Measurements from ENCODE around the gene SRGAP1.

Gene SRGAP1

DNA sequence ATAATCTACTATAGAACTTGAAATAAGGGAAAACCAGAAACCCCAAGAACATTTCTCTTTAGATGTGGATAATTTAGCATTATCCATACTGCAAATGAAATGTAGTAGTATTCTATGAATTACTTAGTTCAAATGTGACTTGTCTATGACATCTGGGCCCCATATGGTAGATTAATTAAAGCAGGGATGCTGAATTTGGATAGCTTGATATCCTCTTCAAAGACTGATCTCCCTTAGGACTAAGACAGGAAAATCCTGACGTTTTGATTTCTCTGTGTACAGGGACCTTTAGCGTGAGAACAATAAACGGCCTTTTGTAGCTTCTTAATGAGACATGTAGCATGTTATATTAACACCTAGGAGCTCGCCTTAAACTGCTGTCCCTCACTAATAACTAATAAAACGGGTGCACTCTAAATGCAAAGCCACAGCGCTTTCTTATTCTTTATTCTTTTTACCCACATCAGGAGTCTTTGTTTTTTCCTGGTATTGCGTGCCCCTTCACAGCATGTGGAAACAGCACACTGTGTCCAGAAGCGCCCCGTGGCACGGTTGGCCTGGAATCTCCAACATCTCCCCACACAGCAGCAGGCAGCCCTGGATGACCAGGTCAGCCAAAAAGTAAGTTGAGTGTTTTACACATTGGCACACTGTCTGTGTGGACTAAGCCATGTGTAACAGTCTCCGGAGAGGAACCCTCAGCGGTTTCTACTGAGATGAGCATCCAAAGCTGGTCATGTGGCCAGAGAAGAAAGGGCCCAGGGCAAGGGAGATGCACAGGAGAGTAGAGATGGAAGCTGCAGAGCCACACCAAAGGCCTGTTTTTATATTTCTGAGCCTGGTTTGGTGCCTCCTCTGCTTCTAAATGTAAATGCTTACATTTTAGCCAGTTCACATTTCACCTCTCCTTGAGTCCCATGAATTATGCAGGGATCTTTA is 93.1 kb downstream of the SRGAP1 start:
- DNase-seq (ENCODE audit: low read depth): no peak

DNA sequence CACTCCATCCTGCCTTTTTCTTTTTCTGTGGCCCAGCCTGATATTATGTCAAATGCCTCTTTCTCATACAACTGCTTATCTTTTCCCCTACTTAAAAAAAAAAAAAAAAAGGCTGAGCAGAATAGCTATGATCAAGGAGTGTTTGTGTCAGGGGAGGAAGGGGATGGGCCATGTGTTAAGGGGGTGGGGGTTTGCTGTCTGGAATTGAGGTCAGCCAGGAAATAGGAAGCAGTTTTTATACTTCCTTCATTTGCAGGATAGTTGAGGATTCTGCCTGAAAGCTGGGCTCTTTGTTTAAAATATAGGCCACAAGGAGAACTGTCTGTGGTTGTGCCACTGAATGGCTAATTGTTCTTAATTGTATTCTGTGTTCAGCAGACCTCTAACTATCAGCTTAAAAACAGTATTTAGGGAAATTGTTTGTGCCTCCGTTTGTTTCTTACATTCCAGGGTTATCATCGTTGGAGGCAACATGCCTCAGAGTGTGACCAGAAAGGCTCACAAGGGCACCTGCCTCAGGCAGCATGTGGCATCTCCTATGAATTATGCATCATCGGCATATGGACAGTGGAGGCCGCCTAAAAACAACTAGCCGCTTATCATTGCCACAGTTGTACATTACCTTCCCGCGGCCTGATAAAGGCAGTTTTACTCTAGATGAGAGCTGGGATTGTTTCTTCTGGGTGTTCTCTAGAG is 96.0 kb downstream of the SRGAP1 start:
- DNase-seq (ENCODE audit: low read depth): no peak

DNA sequence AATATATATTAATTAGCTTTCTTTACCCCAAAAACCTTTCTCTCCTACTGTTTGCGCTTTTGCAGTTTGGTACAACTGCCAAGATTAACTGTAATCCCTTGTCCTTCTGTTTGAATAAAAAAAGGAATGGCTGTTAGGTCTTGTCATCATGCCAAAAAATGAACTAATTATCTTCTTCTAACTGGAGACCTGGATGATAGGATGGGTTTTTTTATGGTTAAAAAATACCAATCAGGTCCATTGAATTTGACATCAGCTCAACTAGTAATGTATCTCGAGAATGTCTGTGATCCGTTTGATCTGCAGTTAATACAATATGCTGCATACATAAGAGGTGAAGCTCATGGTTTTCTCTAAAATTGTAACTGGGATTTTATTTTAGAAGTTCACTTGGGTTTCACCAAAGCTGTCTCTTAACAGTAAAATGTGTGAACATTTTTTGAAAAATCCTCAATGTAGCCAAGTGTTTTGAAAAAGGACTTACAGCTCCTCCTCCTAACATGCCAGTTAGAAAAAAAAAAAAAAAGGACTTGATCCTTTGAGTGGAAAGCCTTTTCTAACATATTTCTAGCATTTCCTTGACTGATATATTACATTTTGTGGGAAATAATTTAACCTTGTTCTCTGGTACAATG is 96.8 kb downstream of the SRGAP1 start:
- no peak for DNase-seq (ENCODE audit: low read depth)

DNA sequence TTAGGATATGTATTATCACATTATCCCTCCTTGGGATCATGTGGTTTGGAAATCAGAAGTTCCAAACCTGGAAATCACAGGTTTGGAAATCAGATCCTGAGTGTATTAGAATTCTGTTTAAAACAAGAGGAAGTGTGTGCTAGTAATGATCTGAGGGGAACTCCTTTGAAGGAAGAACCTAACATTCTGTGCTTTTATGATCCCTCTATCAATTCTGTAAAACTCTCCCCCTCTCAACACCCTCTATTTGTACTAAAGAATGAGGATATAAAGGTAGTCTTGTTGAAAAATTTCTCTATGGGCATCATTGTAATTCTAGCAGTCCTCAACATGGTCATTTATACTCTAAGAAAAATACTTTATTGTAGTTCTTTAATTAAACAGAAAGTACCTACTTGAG is 97.4 kb downstream of the SRGAP1 start:
- DNase-seq (ENCODE audit: low read depth): no peak

GRCh38 chr12:63942464-63943241 is 98.2 kb downstream of the SRGAP1 start:
- DNase-seq (ENCODE audit: low read depth): no peak

DNA sequence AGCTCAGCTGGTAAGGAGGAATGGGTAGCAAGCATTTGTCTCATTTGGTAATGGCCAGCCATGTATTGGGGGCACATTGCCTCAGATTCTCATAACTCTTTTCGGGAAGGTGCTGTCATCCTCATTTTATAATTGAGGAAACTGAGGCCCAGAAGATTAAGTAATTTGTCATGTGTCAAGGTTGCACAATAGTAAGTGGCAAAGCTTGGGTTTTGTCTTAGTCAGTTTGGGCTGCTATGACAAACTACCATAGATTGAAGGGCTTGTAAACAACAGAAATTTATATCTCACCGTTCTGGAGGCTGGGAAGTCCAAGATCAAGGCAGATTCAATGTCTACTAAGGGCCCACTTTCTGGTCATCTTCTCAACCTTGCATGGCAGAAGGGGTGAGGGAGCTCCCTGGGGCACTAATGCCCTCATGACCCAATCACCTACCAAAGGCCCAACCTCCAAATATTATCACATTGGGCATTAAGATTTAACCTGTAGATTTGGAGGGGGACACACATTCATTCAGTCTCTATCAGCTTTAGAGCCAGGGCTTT is 99.6 kb downstream of the SRGAP1 start:
- DNase-seq (ENCODE audit: low read depth): no peak

DNA sequence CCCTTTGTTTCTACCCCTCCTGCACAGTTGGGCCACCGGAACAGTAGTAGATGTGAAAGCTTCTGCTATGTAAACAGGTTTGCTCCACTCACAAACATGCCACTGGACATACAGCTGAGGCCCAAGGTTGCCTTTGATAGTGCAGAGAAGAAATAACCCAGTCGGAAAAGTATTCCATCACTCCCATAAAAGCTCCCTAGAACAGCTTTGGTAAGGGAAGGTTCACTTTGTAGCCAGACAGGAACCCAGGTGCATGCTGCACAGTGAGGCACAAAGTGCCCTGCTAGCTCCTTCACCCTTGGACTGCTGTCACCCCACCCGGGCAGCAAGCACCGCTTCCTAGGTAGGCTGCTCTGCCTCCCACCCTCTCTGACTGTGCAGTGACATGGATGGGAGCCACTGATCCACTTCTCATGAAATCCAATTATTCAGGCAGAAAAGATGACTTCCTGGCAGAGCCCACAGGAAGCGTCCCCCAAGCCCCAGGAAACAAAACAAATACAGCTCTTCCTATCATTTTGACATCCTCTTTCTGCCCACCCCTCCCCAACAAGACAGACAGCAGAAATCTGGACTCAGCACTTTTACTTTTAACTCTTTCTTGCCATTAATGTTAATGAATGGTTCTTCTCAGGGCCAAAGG is 100.2 kb downstream of the SRGAP1 start:
- no peak for DNase-seq (ENCODE audit: low read depth)

DNA sequence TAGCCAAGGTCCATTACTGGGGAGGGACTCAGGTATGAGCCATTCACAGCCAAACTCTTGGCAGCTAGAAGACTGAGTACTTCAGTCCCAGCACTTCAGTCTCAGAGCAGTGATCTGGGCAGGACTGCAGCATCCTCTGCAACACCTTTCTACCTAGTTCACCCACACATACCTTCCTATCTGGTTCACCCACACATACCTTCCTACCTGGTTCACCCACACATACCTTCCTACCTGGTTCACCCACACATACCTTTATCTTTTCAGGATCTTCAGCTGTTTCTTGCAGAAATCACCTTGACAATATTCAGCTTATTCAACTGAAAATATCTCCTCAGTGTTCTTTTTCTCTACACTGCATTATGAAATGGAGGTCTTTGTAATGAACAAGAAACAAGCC is 101.3 kb downstream of the SRGAP1 start:
- DNase-seq (ENCODE audit: low read depth): no peak

DNA sequence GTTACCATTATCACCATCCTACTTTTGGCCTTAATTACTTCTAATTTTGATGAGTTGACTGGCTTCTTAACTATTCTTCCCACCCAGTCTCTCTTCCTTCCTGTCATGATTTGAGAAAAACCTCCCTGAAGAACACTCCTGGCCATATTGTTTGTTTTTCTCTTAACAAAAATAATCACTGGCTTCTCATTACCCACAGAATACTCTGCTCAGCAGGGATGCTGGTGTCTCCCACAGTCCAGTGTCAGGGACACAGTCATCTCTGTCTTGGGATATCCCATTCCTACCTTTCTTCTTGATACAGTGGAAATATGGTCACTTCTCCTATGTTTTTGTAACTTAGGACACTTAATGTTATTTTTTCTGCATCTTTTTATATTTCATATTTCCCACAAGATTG is 103.7 kb downstream of the SRGAP1 start:
- no peak for DNase-seq (ENCODE audit: low read depth)

GRCh38 chr12:63949902-63950301 is 105.4 kb downstream of the SRGAP1 start:
- DNase-seq (ENCODE audit: low read depth): no peak

- DNase-seq (ENCODE audit: low read depth): no peak
Observed at GRCh38 chr12:63952995-63953394, 108.5 kb downstream of the SRGAP1 start.

DNA sequence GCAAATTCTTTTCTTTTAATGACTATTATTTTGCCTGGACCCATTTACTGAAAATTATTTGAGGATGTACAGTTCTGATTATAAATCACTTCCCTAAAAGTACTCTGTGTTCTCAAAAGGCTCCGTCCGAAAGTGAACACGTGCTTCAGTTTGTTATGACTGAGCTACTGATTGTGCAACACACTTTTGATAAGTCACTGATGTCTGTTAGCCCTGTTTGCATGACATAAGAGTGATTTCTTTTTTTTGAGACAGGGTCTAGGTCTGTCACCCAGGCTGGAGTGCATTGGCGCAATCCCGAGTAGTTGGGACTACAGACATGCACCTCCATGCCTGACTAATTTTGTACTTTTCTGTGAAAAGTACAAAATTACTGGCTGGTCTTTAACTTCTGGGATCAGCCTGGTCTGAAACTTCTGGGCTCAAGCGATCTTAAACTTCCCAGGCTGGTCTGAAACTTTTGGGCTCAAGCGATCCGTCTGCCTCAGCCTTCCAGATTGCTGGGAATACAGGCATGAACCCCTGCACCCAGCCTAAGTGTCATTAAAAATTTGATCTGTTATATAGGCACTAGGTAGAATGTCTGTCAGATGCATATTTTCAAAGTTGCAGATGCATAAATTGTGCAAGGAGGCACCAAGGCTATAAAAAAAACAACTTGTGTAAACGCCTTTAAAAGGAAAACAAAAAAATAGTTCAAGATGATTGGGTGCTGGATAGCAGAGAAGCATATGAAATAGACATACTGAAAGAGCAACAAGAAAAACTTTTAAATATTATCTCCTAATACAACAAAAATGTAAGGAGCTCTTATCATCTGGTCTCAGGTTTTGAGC is 111.5 kb downstream of the SRGAP1 start:
- no peak for DNase-seq (ENCODE audit: low read depth)

DNA sequence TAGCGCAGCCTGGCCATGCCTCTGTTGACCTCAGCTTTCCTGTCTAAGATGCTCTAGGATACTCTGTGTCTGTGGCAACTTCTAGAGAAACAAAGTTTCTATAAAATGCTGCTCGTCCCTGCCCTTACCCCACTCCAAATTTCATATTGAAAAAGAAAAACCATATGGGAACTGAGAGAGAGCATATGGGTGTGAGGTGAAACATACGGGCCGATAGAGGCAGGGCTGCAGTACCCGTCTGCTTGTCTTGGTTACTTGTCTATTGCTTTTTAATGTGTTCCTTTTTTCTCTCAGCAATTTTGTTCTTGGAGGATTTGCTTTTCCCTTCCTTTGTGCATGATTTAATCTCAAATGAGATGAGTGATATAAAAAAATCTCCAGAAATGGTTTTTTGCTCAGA is 113.0 kb downstream of the SRGAP1 start:
- DNase-seq (ENCODE audit: low read depth): no peak

GRCh38 chr12:63958876-63959580 is 114.5 kb downstream of the SRGAP1 start:
- DNase-seq (ENCODE audit: low read depth): no peak

DNA sequence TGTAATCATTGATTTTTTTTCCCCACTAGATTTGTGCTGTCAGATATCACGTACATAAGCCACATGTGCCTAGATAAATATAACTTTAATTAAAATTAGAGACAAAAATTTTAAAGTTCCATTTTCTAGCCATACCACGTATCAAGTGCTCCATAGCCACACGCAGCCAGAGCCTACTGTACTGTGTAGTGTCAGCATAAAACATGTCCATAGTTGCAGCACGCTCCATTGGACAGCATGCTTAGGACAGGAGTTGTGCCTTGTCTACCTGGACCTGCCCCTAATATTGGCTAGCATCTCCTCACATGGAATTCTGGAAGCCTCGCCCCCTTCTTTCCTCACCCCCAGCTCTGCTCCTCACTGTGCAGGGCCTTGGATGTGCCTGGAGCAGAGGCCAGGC is 116.5 kb downstream of the SRGAP1 start:
- DNase-seq (ENCODE audit: low read depth): no peak

DNA sequence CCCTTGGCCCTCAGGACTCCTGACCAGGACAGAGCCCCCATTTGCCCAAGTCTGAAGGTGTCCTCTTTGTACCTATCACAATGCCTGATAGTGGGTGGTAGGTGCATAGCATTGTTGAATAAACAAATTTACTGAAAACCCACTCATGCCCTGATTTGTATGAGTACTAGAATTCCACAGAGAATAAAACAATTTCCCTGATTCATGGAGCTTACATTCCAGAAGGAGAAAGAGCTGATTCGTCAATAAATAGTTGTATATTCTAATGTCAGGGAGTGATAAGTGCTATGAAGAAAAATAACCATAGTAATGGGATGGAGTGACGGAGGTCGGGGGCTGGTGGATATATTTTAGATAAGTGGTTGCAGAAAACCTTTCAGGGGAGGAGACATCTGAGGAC is 117.0 kb downstream of the SRGAP1 start:
- DNase-seq (ENCODE audit: low read depth): no peak

- DNase-seq (ENCODE audit: low read depth): no peak
Observed at GRCh38 chr12:63963868-63964267, 119.4 kb downstream of the SRGAP1 start.

- no peak for DNase-seq (ENCODE audit: low read depth)
Observed at GRCh38 chr12:63964301-63964700, 119.8 kb downstream of the SRGAP1 start.

DNA sequence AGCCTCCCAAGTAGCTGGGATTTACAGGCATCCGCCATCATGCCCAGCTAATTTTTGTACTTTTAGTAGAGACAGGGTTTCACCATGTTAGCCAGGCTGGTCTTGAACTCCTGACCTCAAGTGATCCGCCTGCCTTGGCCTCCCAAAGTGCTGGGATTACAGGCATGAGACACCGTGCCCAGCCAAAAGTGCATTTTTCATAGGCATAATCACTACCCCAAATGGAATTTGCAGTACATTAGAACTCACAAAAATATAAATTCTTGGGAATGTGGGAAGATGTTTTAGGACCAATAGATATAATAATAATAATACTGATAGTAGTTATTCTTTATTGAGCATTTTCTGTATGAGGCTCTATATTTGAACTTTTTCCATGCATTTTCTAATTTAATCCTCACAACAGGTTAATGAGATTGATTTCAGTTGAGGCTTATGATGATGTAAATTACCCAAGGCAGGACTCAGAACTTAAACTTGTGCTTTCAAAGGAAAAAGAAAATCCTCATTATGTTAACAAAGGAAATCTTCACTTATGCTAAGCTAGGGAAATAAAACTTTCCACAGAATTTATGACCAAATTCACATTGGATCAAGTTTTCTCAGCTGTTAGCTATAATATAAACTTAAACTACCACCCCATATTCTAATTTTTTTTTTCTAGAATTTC is 121.6 kb downstream of the SRGAP1 start:
- no peak for DNase-seq (ENCODE audit: low read depth)

Data from stimulated activated CD8-positive, alpha-beta memory T cell treated with anti-CD3 and anti-CD28 coated beads, Interleukin-15, amount 100 ng/mL, for 24 hours (primary cell).